NCI-H128 (cell line): ENCODE data around the gene CFAP69.
"Not testable (repeated sequence)": the region's sequence is repeated elsewhere in the genome, so short reads cannot be mapped to it uniquely, and the experiment has no call there.

Source experiments
- DNase-seq: peaks from one replicate; lab custom pipeline; 2025; ENCODE audit not compliant: unreplicated experiment; lab: John Stamatoyannopoulos, UW

CFAP69 gene

GRCh38 chr7:90337106-90337505, 92.1 kb downstream of the CFAP69 start:
- DNase-seq, result no peak

- no peak for DNase-seq
Measured at GRCh38 chr7:90345016-90345415, 100.0 kb downstream of the CFAP69 start.

- DNase-seq, result no peak
Measured at GRCh38 chr7:90345595-90346335, 100.8 kb downstream of the CFAP69 start.

- peak; percentile 85 for DNase-seq
Measured at GRCh38 chr7:90346336-90347125, 101.6 kb downstream of the CFAP69 start, which contains the start of gene GTPBP10. GTPBP10 (plus strand) TSS chr7:90346716; CDS start chr7:90346742, 26 bp downstream.

- DNase-seq, result no peak
Measured at GRCh38 chr7:90347759-90348158, 102.8 kb downstream of the CFAP69 start.

- no peak for DNase-seq
Measured at GRCh38 chr7:90349305-90349704, 104.3 kb downstream of the CFAP69 start.

- not testable (repeated sequence) for DNase-seq
Measured at GRCh38 chr7:90350032-90350431, 105.1 kb downstream of the CFAP69 start.

GRCh38 chr7:90351987-90352386, 107.0 kb downstream of the CFAP69 start:
- no peak for DNase-seq
